GM19193 (cell line): ENCODE data around the gene CPLX1.

Experiments
- POLR2A ChIP-seq: IDR thresholded peaks from 4 replicates; pipeline ENCODE4 v1.6.1; 2011; ENCODE audit not compliant: insufficient read depth, insufficient read length; ENCODE audit errors: extremely low read depth

Gene CPLX1

GRCh38 chr4:820230-821172, 5.4 kb downstream of the CPLX1 start:
- no peak for TF ChIP-seq POLR2A

DNA sequence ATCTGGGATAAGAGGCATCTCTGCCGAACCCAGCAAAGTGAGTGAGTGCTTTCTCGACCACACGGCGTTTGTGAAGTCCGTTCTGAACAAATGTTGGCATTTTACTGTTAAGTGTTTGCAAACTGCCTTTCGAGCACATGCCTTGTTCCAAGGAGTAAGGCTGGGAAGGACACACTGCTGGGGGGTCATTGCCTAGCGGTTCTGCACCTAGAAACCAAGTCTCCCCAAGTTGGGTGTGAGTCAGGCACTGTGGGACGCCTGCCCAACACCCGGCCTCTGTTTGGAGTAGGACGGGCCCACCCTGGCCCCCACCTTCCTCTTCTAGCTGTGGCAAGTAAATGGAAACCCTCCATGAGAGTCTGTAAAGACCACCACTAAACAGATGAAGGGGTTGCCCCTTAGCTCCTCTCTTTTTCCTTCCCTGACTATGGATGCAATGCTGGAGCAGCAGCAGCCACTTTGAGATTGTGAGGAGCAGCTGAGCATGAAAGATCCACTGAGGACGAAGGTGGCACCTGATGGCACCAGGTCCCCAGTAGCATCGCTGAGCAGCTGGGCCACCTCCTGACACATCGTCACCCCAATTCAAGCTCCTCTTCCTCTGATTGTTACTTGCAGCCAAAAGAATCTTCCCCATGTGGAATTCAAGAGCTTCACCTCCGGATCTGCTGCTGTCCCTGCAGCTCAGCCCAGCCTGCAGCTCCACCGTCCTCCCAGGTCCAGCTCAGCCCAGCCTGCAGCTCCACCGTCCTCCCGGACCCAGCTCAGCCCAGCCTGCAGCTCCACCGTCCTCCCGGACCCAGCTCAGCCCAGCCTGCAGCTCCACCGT, 6.3 kb downstream of the CPLX1 start:
- TF ChIP-seq POLR2A, result no peak

- no peak for TF ChIP-seq POLR2A
Measured at GRCh38 chr4:818106-818921, 7.6 kb downstream of the CPLX1 start.

DNA sequence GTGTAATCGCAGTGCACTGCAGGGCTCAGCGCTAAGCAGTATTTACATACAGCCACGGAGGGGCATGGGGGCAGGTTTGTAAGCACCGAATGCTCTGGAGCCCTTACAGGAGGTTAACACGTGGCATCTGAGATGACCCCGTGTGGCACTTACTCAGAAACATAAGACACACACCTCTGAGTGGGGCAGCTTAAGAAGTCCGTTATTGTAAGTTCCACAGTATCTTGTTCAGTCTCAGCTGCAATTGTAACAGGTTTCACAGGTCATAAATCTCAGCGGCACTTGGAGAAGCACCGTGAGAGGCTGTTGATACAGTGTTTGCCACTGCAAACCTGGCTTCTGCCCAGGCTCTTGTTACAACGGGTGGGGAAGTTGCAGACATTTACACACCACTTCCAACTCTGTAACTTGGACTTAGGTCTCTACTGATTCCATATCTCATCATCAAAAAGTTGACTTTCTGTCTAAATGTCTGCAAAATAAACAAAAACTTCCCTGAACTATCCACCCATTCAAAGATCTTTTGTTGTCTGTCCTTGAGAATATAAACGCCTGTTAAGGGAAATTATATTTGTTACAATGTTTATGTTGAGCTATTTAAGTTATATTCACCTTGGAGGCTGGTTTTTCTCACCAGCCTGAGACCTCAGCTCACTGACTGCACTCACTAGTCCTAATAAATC, 10.3 kb downstream of the CPLX1 start:
- no peak for TF ChIP-seq POLR2A

GRCh38 chr4:814312-814850, 11.5 kb downstream of the CPLX1 start:
- TF ChIP-seq POLR2A, result no peak

DNA sequence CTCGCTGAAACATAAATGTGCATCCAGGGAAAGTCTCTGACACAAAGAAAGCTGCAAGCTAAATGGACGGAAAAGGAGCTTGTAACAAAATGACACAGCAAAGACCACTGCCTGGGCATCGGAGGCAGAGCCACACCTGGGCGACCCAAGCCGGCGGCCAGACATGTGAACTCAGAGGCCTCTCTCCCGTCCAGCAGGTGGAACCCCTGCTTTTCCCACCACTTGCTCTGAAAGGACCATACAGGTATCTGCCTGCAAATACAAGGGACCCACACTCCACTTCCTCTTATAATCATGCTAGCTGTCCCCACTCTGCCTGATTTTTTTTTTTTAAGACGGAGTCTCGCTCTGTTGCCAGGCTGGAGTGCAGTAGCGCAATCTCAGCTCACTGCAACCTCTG, 12.0 kb downstream of the CPLX1 start:
- no peak for TF ChIP-seq POLR2A

- TF ChIP-seq POLR2A, result no peak
Measured at GRCh38 chr4:808860-809570, 16.9 kb downstream of the CPLX1 start.

- TF ChIP-seq POLR2A, result no peak
Measured at GRCh38 chr4:807792-808191, 18.1 kb downstream of the CPLX1 start.

- TF ChIP-seq POLR2A, result no peak
Measured at GRCh38 chr4:804804-805203, 21.1 kb downstream of the CPLX1 start.

DNA sequence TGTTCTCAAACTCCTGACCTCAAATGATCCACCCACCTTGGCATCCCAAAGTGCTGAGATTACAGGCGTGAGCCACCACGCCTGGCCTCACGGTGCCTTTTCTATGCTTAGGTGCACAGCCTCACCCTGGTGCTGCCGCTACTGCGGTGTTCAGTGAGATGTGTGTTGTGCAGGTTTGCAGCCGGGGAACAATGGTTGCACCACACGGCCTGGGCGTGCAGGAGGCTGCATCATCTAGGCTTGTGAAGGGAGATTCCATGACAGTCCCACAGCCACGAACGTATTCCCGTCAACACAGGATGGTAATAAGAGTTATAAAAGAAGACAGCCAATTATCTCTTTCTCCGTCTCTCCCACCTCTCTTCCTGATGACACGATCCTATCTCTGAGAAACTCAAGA, 22.0 kb downstream of the CPLX1 start:
- no peak for TF ChIP-seq POLR2A

GRCh38 chr4:801436-802124, 24.3 kb downstream of the CPLX1 start:
- no peak for TF ChIP-seq POLR2A

- no peak for TF ChIP-seq POLR2A
Measured at GRCh38 chr4:797066-797465, 28.9 kb downstream of the CPLX1 start.

DNA sequence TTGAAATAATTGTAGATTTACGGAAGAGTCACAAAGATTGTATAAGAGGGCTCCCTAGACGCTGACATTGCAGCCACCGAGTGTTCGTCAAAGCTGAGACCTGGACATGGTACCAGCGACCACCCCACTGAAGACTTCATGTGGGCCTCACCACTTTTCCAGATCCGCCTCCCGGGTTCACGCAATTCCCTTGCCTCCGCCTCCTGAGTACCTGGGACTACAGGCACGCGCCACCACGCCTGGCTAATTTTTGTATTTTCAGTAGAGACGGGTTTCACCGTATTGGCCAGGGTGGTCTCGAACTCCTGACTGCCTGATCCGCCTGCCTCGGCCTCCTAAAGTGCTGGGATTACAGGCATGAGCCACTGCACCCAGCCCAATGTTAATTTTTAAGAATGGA, 29.7 kb downstream of the CPLX1 start:
- TF ChIP-seq POLR2A, result no peak
